CD4-positive, alpha-beta memory T cell (primary cell): ENCODE measurements around the gene CPVL. TPM values are rescaled to one million over a fixed set of nuclear protein-coding genes. Genes with fewer than 3 reads are reported as not detected.

Source experiments
- polyA plus RNA-seq, 2 donors: library from polyadenylated mRNA; unstranded; fragments of 300-500 nt; fragmentation: Illumina TruSeq; gene quantifications; one replicate each; pipeline ENCODE4 v1.2.3, GENCODE V29; 2021
- total RNA-seq, 2 experiments: library from RNA; stranded (reverse); gene quantifications; one replicate each; pipeline ENCODE4 v1.2.3, GENCODE V29; 2021

Gene CPVL
- total and polyA plus RNA-seq, 4 experiments from 2014 or later: 0.61 to 1.6 (median 1.3) TPM; not detected in 1

Other genes with a start within 250 kb of the CPVL start
- not detected for gene TRIL, start 188.2 kb downstream of the CPVL start, total RNA-seq
- gene TRIL, start 188.2 kb downstream of the CPVL start, polyA plus RNA-seq: not detected
- 1 to 10 TPM; 4.9 to 7.6 TPM for gene CHN2, start 48.2 kb upstream of the CPVL start, total RNA-seq
- gene CHN2, start 48.2 kb upstream of the CPVL start, polyA plus RNA-seq: 1 to 10 TPM; 1.8 to 2.1 TPM